Measurements from ENCODE around the gene NCK2. TPM values are rescaled to one million over a fixed set of nuclear protein-coding genes. Genes with fewer than 3 reads are reported as not detected.

The NCK2 gene
- 10 to 100 TPM; 51.6 to 54.1 TPM for total RNA-seq

DNA sequence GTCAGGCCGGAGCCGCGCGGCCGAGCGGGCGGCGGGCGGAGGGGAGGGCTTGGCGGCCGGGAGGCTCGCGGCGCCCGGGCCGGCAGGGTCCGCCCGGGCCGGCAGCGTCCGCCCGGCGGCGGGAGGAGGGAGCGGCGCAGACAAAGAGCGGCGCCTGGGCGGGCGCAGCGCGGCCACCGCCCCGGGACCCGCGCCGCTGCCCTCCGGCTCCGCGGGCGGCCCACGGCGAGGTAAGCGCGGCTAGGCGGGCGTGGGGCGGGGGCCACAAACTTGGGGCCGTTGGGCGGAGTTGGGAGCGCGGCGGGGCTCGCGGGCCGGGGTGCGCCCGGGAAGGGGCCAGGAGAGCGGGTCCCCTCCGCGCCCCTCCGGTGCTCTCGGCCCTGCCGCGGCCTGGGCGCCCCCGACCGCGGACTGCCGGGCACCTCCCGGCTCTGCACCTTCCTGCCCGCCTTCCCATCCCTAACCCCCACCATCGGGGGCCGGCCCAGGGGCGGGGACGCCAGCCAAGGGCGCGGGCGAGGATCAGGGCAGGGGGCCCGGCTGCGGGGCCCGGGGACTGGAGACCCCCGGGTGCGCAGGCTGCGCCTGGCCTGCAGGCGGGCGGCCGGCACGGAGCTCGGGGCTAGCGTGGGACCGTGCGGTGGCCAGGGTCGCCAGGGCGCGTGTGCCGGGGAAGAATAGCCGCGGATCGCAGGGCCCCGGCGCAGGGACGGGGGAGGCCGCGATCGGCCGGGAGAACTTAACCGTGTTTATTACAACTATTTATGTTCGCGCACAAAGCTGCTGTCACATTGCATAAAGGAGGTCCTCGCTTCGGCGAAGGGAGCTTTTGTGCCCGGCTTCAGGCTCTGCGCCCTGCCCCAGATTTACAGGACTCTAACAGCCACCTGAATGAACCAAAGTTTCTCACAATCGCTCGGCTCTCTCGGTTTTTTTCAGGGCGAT lies at the start of gene NCK2:
Gene NCK2, plus strand, starts transcription at position 4 of the 945 bp plus-strand sequence. CDS start 110,152 bp downstream, outside the sequence.
- Mint-ChIP-seq H3K4me1 (peaks cover 59% of the 10 kb centered on the region), H3K4me3 (peak within 1 kb of the TSS; percentile 92), H3K36me3 (peaks cover 34% of the 10 kb centered on the region), H3K27ac (peak within 1 kb of the TSS; percentile 97), H3K27me3 (no peaks in the 10 kb centered on the region), H3K9me3 (ENCODE audit: low read depth) (no peaks in the 10 kb centered on the region)
- no peak for DNase-seq
- peak; percentile 12 for ATAC-seq
- CTCF ChIA-PET = interaction anchor here (0.7 to 2.9 kb wide), 11 partner anchors 9 to 353 kb away, joined by 3 to 17 read pairs (median 5); no protein-coding TSS in a partner anchor

DNA sequence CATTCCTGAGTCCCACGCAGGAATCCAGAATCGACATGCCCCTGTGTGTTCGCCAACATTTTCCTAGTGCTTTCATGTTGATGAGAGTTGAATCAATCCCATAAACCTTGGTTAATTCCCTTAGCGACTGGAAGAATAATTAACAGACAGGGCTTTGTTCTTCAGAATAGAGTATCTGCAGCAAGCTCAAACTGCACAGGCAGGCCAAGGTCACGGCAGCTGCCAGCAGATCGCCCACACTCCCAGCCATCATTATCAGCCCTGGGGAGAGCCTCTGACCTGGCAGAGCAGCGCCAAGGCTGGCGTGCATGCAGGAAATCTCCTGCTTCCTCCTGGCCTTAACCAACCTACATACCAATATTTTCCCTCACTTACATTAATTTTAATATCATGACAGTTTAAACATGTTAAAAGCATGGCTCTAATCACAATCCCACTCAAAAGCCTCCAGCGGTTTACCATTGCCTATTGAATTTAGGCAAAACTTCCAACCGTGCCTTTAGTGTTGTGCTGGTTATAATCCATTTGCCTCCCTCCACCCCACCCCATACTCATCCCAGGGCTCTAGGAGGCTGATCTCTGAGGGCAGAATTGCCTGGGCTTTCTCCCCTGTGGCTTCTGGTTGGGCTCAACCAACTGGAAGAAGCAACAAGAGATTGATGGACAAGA lies 46.8 kb upstream of the NCK2 start:
- no peak overlapping the region for H3K27ac Mint-ChIP-seq
- H3K27me3 Mint-ChIP-seq = peaks cover 19% of the 10 kb centered on the region
- peaks cover 2% of the 10 kb centered on the region for H3K9me3 Mint-ChIP-seq (ENCODE audit: low read depth)
- DNase-seq (no peak), ATAC-seq (no peak)
- no peaks in the 10 kb centered on the region for H3K36me3 Mint-ChIP-seq
- CTCF ChIA-PET = no interaction called here
- H3K4me1 Mint-ChIP-seq = no peaks in the 10 kb centered on the region
- H3K4me3 Mint-ChIP-seq = no peak overlapping the region

DNA sequence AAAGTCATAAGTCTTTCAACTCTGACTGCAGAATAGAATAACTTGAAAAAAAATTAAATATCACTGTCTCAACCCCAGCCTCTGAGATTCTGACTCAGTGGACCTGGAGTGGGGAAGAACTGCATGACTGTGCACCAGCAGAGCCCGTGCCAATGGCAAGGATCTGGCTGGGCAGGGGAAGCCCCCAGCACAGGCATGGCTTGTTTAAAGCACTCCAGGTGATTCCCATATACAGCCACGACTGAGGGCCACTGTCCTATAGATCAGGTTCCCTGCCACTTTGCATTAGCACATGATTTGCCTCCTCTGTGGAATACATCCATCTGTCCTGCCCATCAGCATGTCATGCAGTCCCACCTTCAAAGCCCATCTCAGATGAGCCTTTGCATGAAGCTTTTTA lies 45.9 kb upstream of the NCK2 start:
- peaks cover 2% of the 10 kb centered on the region for H3K9me3 Mint-ChIP-seq (ENCODE audit: low read depth)
- no peak overlapping the region for H3K27ac Mint-ChIP-seq
- H3K4me1 Mint-ChIP-seq = no peaks in the 10 kb centered on the region
- no peaks in the 10 kb centered on the region for H3K36me3 Mint-ChIP-seq
- CTCF ChIA-PET = no interaction called here
- peaks cover 21% of the 10 kb centered on the region for H3K27me3 Mint-ChIP-seq
- no peak for DNase-seq
- no peak overlapping the region for H3K4me3 Mint-ChIP-seq
- ATAC-seq = no peak

DNA sequence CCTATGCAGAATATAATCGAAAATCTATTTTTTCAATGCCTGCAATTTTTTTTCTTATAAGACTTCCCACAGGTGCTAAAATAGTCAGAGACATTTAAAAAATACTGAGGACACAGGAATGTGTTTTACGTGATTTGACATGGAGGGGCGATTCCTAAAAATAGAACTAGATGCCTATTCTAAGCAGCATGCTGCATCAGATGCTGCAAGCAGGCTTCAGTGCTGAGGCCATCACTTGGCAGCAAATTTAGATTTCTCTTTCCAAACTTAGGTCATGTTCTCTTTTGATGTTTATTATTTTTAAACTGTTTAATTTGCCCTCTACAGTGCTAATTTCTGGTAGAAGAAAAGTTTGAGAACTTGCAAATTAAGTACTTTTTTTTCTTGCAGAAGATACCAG lies 43.7 kb upstream of the NCK2 start:
- DNase-seq (no peak), ATAC-seq (no peak)
- no peak overlapping the region for H3K4me3 Mint-ChIP-seq
- no peaks in the 10 kb centered on the region for H3K9me3 Mint-ChIP-seq (ENCODE audit: low read depth)
- H3K27me3 Mint-ChIP-seq = peaks cover 23% of the 10 kb centered on the region
- CTCF ChIA-PET = no interaction called here
- no peak overlapping the region for H3K27ac Mint-ChIP-seq
- H3K36me3 Mint-ChIP-seq = no peaks in the 10 kb centered on the region
- H3K4me1 Mint-ChIP-seq = no peaks in the 10 kb centered on the region

DNA sequence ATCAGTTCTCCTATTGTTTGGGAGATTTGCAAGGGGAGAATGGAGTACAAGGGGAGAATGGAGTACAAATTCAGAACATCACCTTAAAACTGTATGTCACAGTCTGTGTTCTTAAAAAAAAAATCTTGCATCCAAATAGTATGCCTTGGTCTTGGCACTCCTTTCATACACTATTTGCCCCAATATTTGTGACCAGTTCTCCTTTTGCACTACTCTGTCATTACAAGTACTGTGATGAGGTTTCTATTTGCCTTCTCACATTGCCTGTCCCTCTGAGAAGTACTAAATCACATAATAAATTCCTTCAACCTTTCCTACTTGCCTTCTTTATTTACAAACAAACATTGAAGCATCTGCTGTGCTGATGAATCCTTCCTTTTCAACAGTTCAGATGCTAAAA lies 36.0 kb upstream of the NCK2 start:
- Mint-ChIP-seq H3K36me3 (no peaks in the 10 kb centered on the region), H3K4me1 (peaks cover 1% of the 10 kb centered on the region), H3K4me3 (no peak overlapping the region), H3K27ac (no peak overlapping the region), H3K27me3 (peaks cover 3% of the 10 kb centered on the region), H3K9me3 (ENCODE audit: low read depth) (no peaks in the 10 kb centered on the region)
- no peak for DNase-seq
- CTCF ChIA-PET = no interaction called here
- ATAC-seq = no peak

DNA sequence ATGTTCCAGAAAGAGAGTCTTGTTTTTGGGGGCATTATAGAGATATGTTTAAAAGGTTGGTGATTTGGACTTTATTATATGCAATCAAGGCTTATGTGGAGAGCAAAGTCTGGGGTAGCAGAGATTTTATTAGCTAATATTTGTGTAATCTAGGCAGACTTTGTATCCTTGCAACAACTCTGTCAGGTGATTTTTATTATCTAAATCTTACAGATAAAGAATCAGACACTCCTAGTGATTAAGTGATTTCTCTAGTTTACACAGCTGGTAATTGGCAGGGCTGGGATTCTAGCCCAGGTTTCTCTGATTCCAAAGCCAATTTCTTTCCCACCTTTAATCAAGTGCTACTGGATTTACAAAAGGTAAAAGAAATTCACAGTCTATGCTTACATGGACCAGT lies 33.3 kb upstream of the NCK2 start:
- no peak overlapping the region for H3K4me3 Mint-ChIP-seq
- CTCF ChIA-PET = no interaction called here
- DNase-seq (no peak), ATAC-seq (no peak)
- H3K27ac Mint-ChIP-seq = no peak overlapping the region
- no peaks in the 10 kb centered on the region for H3K36me3 Mint-ChIP-seq
- no peaks in the 10 kb centered on the region for H3K9me3 Mint-ChIP-seq (ENCODE audit: low read depth)
- H3K27me3 Mint-ChIP-seq = no peaks in the 10 kb centered on the region
- peaks cover 5% of the 10 kb centered on the region for H3K4me1 Mint-ChIP-seq

DNA sequence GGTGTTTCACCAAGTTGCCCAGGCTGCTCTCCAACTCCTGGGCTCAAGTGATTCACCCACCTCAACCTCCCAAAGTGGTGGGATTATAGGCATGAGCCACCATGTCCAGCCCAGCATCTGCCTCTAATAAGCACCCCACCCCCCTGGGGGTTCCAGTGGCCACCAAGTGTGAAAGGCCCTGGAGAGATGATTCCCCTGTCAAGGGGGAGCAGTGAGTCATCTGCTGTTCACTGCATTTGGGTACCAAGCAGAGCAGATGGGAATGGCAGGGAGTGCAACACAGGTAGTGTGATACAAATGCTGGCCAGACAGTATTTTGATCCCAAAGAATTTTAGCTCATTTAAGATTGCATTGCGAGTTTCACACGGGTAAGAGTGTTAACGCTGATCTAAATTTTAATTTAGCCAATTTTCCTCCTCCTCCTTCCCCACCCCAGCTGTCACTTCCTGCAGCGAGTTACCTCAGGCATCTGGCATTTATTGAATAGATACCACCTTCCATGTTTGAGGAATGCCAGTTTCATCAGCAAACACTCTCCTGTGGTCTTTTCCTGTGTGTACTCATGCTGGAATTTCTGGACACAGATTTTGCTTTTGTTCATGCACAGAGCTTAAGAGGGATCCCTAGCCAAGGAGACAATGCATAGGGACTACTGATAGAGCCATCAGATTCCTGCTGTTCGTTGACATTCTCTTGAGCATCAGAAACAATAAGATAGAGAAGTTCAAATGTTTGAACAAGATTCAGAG lies 32.4 kb upstream of the NCK2 start:
- no peaks in the 10 kb centered on the region for H3K36me3 Mint-ChIP-seq
- H3K4me1 Mint-ChIP-seq = peaks cover 5% of the 10 kb centered on the region
- CTCF ChIA-PET = no interaction called here
- H3K9me3 Mint-ChIP-seq (ENCODE audit: low read depth) = no peaks in the 10 kb centered on the region
- H3K27me3 Mint-ChIP-seq = no peaks in the 10 kb centered on the region
- H3K4me3 Mint-ChIP-seq = no peak overlapping the region
- H3K27ac Mint-ChIP-seq = no peak overlapping the region
- DNase-seq = no peak
- no peak for ATAC-seq

DNA sequence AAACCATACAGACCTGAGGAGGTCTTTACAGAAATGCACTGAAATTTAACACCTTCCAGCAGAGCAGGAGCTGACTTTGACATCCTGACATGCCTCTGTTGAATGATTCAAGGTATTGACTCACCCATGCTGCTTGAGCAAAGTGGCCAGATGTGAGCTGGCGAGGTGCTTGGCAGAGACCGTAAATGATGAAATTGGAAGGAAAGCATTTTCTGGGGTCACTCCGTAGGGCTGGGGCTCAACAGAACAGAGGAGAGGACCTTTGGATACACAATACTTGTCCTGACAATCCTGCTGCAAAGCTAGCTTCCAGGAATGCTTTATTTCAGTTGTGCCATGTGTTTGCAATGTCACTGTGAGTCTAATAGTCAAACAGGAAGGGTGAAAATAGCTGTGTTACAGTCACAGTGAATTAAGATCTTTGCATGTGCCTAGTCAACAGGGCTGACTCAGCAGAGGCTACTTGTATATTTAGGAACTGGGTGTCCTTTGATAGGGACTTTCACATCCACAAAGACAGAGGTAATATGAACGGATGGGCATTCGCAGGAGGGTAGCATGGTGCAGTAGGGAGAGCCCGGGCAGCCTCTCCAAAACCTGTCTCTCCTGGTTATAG lies 31.6 kb upstream of the NCK2 start:
- CTCF ChIA-PET = no interaction called here
- Mint-ChIP-seq H3K36me3 (no peaks in the 10 kb centered on the region), H3K27me3 (peaks cover under 1% of the 10 kb centered on the region), H3K4me1 (peaks cover 5% of the 10 kb centered on the region), H3K27ac (no peak overlapping the region), H3K9me3 (ENCODE audit: low read depth) (no peaks in the 10 kb centered on the region), H3K4me3 (no peak overlapping the region)
- ATAC-seq = no peak
- DNase-seq = no peak

DNA sequence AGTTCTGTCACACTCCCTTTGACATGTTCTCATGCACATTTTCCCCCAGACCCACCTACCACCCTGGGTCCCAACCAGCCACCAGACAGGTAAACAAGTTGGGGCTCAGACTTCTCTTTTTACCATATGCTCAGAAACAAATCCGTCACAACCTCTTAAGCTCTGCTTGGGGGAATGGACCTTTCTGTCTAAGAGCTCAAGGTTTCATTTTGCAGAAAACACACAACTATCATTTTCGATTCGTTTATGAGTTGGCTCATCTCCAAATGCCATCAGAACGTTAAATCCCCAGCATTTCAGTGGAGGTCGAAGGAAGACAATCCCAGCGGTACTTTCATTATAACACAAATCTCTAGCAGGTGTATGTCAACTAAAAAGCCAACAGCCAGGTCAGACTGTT lies 30.6 kb upstream of the NCK2 start:
- CTCF ChIA-PET = no interaction called here
- no peak overlapping the region for H3K27ac Mint-ChIP-seq
- H3K9me3 Mint-ChIP-seq (ENCODE audit: low read depth) = no peaks in the 10 kb centered on the region
- no peak overlapping the region for H3K4me3 Mint-ChIP-seq
- no peaks in the 10 kb centered on the region for H3K36me3 Mint-ChIP-seq
- H3K4me1 Mint-ChIP-seq = peaks cover 4% of the 10 kb centered on the region
- ATAC-seq (no peak), DNase-seq (no peak)
- peaks cover 5% of the 10 kb centered on the region for H3K27me3 Mint-ChIP-seq

DNA sequence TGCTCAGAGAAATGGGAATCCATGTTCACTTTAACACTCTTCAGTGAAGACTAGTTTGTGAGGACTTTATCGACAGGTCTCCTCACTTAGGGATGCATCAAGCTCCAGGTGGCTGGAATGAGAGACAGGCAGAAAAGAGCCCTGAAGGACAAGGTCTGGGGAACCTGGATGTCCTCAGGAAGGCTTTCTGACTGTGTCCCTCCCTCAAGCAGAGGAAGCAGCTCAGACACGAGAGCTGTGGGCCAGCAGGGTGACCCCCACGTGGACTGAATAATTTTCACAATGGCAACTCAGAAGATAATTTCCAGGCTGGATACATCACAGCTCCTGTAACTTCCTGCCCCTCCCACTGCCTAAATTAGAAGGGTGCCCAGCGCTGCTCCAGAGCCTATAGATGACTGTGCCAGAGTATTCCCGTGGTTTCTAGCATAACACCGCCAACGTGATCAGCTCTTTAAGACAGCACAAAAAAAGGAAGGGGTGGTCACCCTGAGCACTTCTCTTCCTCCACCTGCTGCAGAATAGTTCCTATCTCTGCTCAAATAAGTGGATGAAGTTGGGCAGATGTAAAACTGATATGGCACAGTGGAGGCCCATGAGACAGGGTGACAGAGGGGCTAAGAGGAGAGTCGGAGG lies 25.7 kb upstream of the NCK2 start:
- H3K36me3 Mint-ChIP-seq = peaks cover 3% of the 10 kb centered on the region
- CTCF ChIA-PET = interaction anchor here (1.6 kb wide), 1 partner anchor 12 kb away, joined by 4 read pairs; no protein-coding TSS in a partner anchor
- H3K27me3 Mint-ChIP-seq = peaks cover 6% of the 10 kb centered on the region
- no peak overlapping the region for H3K4me3 Mint-ChIP-seq
- no peak overlapping the region for H3K27ac Mint-ChIP-seq
- DNase-seq (no peak), ATAC-seq (no peak)
- H3K9me3 Mint-ChIP-seq (ENCODE audit: low read depth) = no peaks in the 10 kb centered on the region
- H3K4me1 Mint-ChIP-seq = peaks cover 24% of the 10 kb centered on the region

DNA sequence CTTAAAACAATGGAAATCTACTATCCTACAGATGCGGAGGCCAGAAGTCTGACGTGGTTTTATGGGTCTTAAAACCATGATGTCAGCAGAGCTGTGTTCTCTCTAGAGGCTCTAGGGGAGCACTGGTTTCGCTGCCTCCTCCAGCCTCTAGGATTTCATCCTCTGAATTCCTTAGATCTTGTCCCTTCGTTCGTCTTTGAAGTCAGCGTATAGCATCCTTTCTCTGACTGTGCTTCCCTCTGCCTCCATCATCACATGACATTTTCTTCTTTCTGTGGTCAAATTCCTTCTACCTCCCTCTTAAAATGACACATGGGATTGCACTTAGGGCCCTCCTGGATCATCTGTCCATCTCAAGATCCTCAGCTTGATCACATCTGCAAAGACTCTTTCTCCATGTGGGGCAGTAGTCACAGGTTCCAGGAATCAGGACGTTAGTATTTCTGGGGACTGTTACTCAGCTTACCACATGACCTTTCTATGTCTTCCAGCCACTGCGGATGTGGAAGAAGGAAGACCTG lies 22.7 kb upstream of the NCK2 start:
- peaks cover 2% of the 10 kb centered on the region for H3K9me3 Mint-ChIP-seq (ENCODE audit: low read depth)
- no peak overlapping the region for H3K4me3 Mint-ChIP-seq
- peak; percentile 44 for DNase-seq
- peaks cover 9% of the 10 kb centered on the region for H3K36me3 Mint-ChIP-seq
- H3K27me3 Mint-ChIP-seq = peaks cover 6% of the 10 kb centered on the region
- peak; percentile 68 for ATAC-seq
- CTCF ChIA-PET = no interaction called here
- peak overlapping the region; percentile 79 for H3K27ac Mint-ChIP-seq
- H3K4me1 Mint-ChIP-seq = peaks cover 20% of the 10 kb centered on the region

DNA sequence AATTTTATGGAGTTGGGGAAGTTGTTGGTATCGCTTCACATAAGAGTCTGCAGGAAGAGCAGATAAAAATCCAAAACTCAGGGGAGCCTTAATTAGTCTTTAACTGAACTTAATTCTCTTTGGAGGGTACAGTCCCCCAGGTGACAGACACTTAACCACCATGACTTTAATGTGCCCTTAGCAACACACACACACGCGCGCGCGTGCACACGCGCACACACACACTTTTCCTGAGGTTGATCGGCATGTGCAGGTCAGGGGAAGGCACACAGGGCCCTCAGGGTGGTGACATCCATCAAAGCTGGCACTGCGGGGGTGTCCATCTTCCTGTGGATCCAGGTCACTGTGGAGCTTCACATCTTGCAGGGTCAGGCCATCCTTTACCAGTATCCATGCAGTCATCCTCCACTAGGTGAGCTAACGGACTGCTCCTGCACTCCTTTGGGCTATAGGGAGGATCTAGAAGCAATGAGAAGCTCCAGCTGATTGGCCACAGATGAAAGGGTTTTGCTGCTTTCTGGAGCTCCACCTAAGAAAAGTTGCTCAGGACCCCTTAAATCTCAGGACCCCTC lies 21.9 kb upstream of the NCK2 start:
- Mint-ChIP-seq H3K9me3 (ENCODE audit: low read depth) (peaks cover 2% of the 10 kb centered on the region), H3K36me3 (peaks cover 14% of the 10 kb centered on the region), H3K4me1 (peaks cover 20% of the 10 kb centered on the region), H3K27ac (peak overlapping the region; percentile 79), H3K27me3 (peaks cover 6% of the 10 kb centered on the region), H3K4me3 (no peak overlapping the region)
- DNase-seq = no peak
- ATAC-seq = no peak
- CTCF ChIA-PET = no interaction called here
